Astrocyte (in vitro differentiated cells and primary cell): ENCODE measurements around the gene DNAH1. TPM values are rescaled to one million over a fixed set of nuclear protein-coding genes. Genes with fewer than 3 reads are reported as not detected.

Experiments used
- DNase-seq: peaks from one replicate; pipeline ENCODE4 v3.0.0-alpha.2; 2010; ENCODE audit warnings: low read depth
- FAIRE-seq: peaks from 2 replicates; lab custom pipeline; 2011; peaks lifted over from hg19 to GRCh38; lab: Jason Lieb, UNC
- H2AFZ ChIP-seq: 2 replicates; pipeline ENCODE4 v1.6.0; 2012; ENCODE audit warnings: low read depth, low read length, inconsistent platforms
- H3K27ac ChIP-seq: 2 replicates; pipeline ENCODE4 v1.5.1; 2011; ENCODE audit warnings: low read depth, low read length, inconsistent platforms
- H3K27me3 ChIP-seq: 2 replicates; pipeline ENCODE4 v1.6.0; 2011; ENCODE audit warnings: low read length, inconsistent platforms; ENCODE audit not compliant: insufficient read depth
- H3K36me3 ChIP-seq: 2 replicates; pipeline ENCODE4 v1.5.1; 2011; ENCODE audit warnings: low read length, inconsistent platforms; ENCODE audit not compliant: insufficient read depth
- H3K4me1 ChIP-seq: 2 replicates; pipeline ENCODE4 v1.5.1; 2011; ENCODE audit warnings: low read length, inconsistent platforms; ENCODE audit not compliant: insufficient read depth
- H3K4me2 ChIP-seq: 2 replicates; pipeline ENCODE4 v1.6.0; 2012; ENCODE audit warnings: low read length, inconsistent platforms
- H3K4me3 ChIP-seq: 2 replicates; pipeline ENCODE4 v1.5.1; 2011; ENCODE audit warnings: low read depth, mild to moderate bottlenecking, low read length, inconsistent platforms; ENCODE audit not compliant: insufficient read depth
- H3K79me2 ChIP-seq: 2 replicates; pipeline ENCODE4 v1.6.0; 2012; ENCODE audit warnings: mild to moderate bottlenecking, low read length, inconsistent platforms; ENCODE audit not compliant: insufficient read depth
- H3K9ac ChIP-seq: 2 replicates; pipeline ENCODE4 v1.6.0; 2012; ENCODE audit warnings: mild to moderate bottlenecking, low read length, inconsistent platforms
- H3K9me3 ChIP-seq: 2 replicates; pipeline ENCODE4 v1.5.1; 2012; ENCODE audit warnings: low read depth, mild to moderate bottlenecking, low read length, inconsistent platforms; ENCODE audit not compliant: insufficient read depth
- H4K20me1 ChIP-seq: 2 replicates; pipeline ENCODE4 v1.6.0; 2012; ENCODE audit warnings: low read length, inconsistent platforms; ENCODE audit not compliant: insufficient read depth
- H3K27ac Mint-ChIP-seq: one replicate; pipeline ENCODE4 v1.8.0; 2021; ENCODE audit warnings: mild to moderate bottlenecking, mixed read lengths; ENCODE audit not compliant: unreplicated experiment
- H3K27me3 Mint-ChIP-seq: one replicate; pipeline ENCODE4 v1.8.0; 2021; ENCODE audit warnings: low read depth, mixed read lengths; ENCODE audit not compliant: unreplicated experiment
- H3K36me3 Mint-ChIP-seq: one replicate; pipeline ENCODE4 v1.8.0; 2021; ENCODE audit warnings: low read depth, mixed read lengths; ENCODE audit not compliant: unreplicated experiment
- H3K4me1 Mint-ChIP-seq: one replicate; pipeline ENCODE4 v1.8.0; 2021; ENCODE audit warnings: low read depth, mixed read lengths; ENCODE audit not compliant: unreplicated experiment
- H3K4me3 Mint-ChIP-seq: one replicate; pipeline ENCODE4 v1.8.0; 2021; ENCODE audit warnings: mild to moderate bottlenecking, moderate library complexity, mixed read lengths; ENCODE audit not compliant: unreplicated experiment
- H3K9me3 Mint-ChIP-seq: one replicate; pipeline ENCODE4 v1.8.0; 2021; ENCODE audit warnings: mild to moderate bottlenecking, mixed read lengths; ENCODE audit not compliant: unreplicated experiment
- EZH2 ChIP-seq: IDR thresholded peaks from 2 replicates; pipeline ENCODE4 v1.6.1; 2012; ENCODE audit warnings: mild to moderate bottlenecking, low read length, inconsistent platforms; ENCODE audit not compliant: insufficient read depth
- total RNA-seq: library from RNA; stranded (reverse); gene quantifications from 2 replicates; pipeline ENCODE4 v1.2.1, GENCODE V29; 2021
- TF ChIP-seq, protein P1 (sequence below): IDR thresholded peaks from 2 replicates; pipeline ENCODE4 v1.5.1; 2011; ENCODE audit warnings: low read depth, mild to moderate bottlenecking, inconsistent platforms, low read length, moderate library complexity; ENCODE audit not compliant: insufficient read depth

The DNAH1 gene
- total RNA-seq, 1 donor from 2014 or later, result 2.3 TPM

DNA sequence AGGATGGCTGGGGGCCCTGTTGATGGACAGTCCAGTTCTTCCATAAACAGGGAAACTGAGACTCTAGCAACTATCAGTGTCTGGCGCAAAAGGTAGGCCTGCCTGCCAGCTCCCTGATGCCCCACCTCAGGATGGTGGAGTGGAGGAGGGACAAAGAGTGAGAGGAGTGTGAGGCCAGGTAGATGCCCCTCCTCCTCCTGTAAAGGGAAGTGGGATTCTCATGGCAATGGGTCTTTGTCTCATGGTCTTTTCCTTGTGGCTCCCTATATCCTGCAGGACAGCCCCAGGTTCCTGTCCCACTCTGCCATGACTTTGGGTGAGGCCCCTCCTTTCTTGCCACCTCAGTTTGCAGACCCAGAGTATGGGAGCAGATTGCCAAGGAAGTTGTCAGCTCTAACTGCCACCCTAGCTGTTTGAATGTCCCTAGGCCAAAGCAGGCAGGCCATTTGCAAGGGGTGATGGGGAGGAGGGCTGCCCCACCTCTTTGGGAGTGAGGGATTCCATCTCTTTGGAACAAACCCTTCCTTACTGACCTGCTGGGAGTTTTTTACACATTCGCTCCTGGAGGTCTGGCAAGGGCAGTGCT lies 2.8 kb upstream of the DNAH1 start:
- H3K4me1 ChIP-seq, result peaks cover 11% of the 10 kb centered on the region
- no peak overlapping the region for H3K9ac ChIP-seq
- no peaks in the 10 kb centered on the region for H3K36me3 ChIP-seq
- DNase-seq, result no peak
- Mint-ChIP-seq H3K27ac (no peak overlapping the region), H3K36me3 (peaks cover 9% of the 10 kb centered on the region), H3K4me3 (no peak overlapping the region), H3K9me3 (peaks cover 2% of the 10 kb centered on the region), H3K27me3 (peaks cover 19% of the 10 kb centered on the region), H3K4me1 (peaks cover 3% of the 10 kb centered on the region)
- H3K79me2 ChIP-seq, result no peaks in the 10 kb centered on the region
- no peaks in the 10 kb centered on the region for H4K20me1 ChIP-seq
- H2AFZ ChIP-seq, result no peak overlapping the region
- no peak overlapping the region for H3K27ac ChIP-seq
- no peak for FAIRE-seq
- H3K4me3 ChIP-seq, result no peak overlapping the region
- H3K4me2 ChIP-seq, result peak overlapping the region; percentile 3
- no peaks in the 10 kb centered on the region for H3K27me3 ChIP-seq
- TF ChIP-seq EZH2, result no peak
- TF ChIP-seq, protein P1, sequence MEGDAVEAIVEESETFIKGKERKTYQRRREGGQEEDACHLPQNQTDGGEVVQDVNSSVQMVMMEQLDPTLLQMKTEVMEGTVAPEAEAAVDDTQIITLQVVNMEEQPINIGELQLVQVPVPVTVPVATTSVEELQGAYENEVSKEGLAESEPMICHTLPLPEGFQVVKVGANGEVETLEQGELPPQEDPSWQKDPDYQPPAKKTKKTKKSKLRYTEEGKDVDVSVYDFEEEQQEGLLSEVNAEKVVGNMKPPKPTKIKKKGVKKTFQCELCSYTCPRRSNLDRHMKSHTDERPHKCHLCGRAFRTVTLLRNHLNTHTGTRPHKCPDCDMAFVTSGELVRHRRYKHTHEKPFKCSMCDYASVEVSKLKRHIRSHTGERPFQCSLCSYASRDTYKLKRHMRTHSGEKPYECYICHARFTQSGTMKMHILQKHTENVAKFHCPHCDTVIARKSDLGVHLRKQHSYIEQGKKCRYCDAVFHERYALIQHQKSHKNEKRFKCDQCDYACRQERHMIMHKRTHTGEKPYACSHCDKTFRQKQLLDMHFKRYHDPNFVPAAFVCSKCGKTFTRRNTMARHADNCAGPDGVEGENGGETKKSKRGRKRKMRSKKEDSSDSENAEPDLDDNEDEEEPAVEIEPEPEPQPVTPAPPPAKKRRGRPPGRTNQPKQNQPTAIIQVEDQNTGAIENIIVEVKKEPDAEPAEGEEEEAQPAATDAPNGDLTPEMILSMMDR, result no peak
- H3K9me3 ChIP-seq, result no peaks in the 10 kb centered on the region

DNA sequence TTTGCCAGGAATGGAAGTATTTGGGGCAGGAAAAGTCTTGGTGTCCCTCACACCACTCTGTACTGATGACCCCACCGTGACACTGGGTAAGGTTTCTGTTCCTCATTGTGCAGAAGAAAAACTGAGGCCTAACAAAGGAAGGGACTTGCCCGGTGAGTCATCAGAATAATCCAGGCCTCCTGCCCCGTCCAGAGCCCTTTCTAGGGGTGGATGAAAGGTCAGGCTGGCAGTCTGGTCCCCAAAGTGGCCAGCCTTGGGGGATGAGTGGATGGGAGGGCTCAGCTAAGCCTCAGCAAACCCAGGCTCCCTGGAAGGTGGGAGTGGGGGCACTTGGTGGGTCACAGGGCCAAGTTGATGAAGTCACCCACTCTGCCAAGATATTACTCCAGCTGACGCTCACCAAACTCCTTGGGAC lies 2.3 kb upstream of the DNAH1 start:
- no peaks in the 10 kb centered on the region for H3K27me3 ChIP-seq
- H3K4me1 Mint-ChIP-seq, result peaks cover 3% of the 10 kb centered on the region
- FAIRE-seq, result no peak

DNA sequence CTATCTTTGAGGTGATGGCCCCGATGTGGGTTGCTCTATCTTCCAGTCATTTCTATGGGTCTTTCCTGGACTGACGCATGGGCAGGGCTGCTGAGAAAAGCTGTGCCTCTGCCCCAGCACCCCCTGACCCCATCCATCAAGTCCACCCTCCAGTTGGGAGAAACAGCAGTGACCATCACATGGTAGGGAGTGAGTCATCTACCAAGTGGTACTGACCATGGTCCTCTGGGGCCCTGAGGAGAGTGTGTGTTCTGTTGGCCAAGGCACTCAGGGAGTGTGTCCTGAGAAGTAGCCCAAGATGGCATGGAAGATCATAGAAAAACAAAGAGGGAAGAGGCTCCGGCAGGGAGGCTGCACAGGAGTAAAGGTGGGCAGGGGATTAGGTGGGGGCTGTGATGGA lies 1.6 kb upstream of the DNAH1 start:
- H3K9me3 Mint-ChIP-seq, result peaks cover 1% of the 10 kb centered on the region
- H3K9me3 ChIP-seq, result no peaks in the 10 kb centered on the region
- no peaks in the 10 kb centered on the region for H4K20me1 ChIP-seq
- H3K36me3 ChIP-seq, result no peaks in the 10 kb centered on the region
- DNase-seq, result no peak
- peaks cover 11% of the 10 kb centered on the region for H3K36me3 Mint-ChIP-seq
- TF ChIP-seq, protein P1, result no peak
- TF ChIP-seq EZH2, result no peak
- H3K27me3 ChIP-seq, result no peaks in the 10 kb centered on the region
- peaks cover 3% of the 10 kb centered on the region for H3K4me1 Mint-ChIP-seq
- H3K27ac Mint-ChIP-seq, result no peak overlapping the region
- H3K79me2 ChIP-seq, result no peaks in the 10 kb centered on the region
- peaks cover 20% of the 10 kb centered on the region for H3K27me3 Mint-ChIP-seq
- no peak overlapping the region for H2AFZ ChIP-seq
- no peak for FAIRE-seq
- no peak overlapping the region for H3K4me3 ChIP-seq
- H3K9ac ChIP-seq, result no peak overlapping the region
- H3K27ac ChIP-seq, result no peak overlapping the region
- H3K4me1 ChIP-seq, result peaks cover 11% of the 10 kb centered on the region
- peak overlapping the region; percentile 16 for H3K4me3 Mint-ChIP-seq
- H3K4me2 ChIP-seq, result no peak overlapping the region

More for the DNA sequence above, 2.3 kb upstream of the DNAH1 start:
- DNase-seq, result peak; percentile 24
- peaks cover 9% of the 10 kb centered on the region for H3K36me3 Mint-ChIP-seq
- no peak overlapping the region for H3K27ac ChIP-seq
- H3K4me2 ChIP-seq, result peak overlapping the region; percentile 3
- TF ChIP-seq EZH2, result no peak
- TF ChIP-seq, protein P1, result no peak
- no peaks in the 10 kb centered on the region for H3K36me3 ChIP-seq
- H3K79me2 ChIP-seq, result no peaks in the 10 kb centered on the region
- peaks cover 11% of the 10 kb centered on the region for H3K4me1 ChIP-seq
- no peak overlapping the region for H3K4me3 ChIP-seq
- no peak overlapping the region for H3K27ac Mint-ChIP-seq
- H2AFZ ChIP-seq, result no peak overlapping the region
- H4K20me1 ChIP-seq, result no peaks in the 10 kb centered on the region
- H3K9me3 ChIP-seq, result no peaks in the 10 kb centered on the region
- H3K27me3 Mint-ChIP-seq, result peaks cover 18% of the 10 kb centered on the region
- no peak overlapping the region for H3K4me3 Mint-ChIP-seq
- peaks cover 1% of the 10 kb centered on the region for H3K9me3 Mint-ChIP-seq
- no peak overlapping the region for H3K9ac ChIP-seq
